Measurements from ENCODE around the gene FMN2.

Gene FMN2

DNA sequence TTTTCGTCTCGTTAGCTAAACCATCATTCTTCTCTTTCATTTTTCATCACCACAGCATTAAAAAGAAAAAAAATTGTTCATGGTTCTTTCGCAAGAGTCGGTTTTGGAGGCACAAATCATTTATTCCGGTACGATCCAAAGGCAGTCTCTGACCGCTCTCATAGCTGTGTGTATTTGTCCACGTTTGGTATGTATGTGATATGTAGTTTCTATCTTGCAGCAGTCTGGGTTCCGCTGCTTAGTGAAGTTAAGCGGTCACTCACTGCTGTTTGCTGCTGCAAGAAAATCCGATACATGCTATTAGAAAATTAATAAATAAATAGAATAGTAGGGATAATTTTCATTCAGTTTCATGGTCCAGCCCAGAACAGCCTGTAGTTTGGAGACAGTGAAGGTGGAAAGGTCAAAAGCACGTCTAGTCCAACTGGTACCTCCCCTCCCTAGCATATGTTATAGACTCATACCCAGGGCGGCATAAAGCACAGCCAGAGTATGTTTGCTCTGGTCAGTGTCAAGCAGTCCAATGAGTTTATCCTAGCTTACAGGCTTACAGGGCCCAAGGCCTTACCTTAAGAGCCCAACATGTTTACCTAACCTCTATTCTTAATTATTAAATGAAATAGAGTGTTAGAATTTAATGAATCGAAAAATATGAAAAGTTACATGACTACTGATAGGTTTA is 2.5 kb downstream of the FMN2 start:
- TF ChIP-seq CTCF (IDR thresholded peaks at IDR 0.05; ENCODE audit: extremely low read depth, insufficient read depth, missing control alignments) = no peak
- DNase-seq (ENCODE audit: low spot score) = no peak
- in situ Hi-C loops (cut with MboI; ENCODE audit: low pct_unique_long_range_greater_than_20kb, low sequenced_read_pairs, unreplicated experiment) = no loop called here

- DNase-seq (ENCODE audit: low spot score) = no peak
- TF ChIP-seq CTCF (IDR thresholded peaks at IDR 0.05; ENCODE audit: extremely low read depth, insufficient read depth, missing control alignments) = no peak
- in situ Hi-C loops (cut with MboI; ENCODE audit: low pct_unique_long_range_greater_than_20kb, low sequenced_read_pairs, unreplicated experiment) = no loop called here
Measured at GRCh38 chr1:240096974-240097373, 5.3 kb downstream of the FMN2 start.

DNA sequence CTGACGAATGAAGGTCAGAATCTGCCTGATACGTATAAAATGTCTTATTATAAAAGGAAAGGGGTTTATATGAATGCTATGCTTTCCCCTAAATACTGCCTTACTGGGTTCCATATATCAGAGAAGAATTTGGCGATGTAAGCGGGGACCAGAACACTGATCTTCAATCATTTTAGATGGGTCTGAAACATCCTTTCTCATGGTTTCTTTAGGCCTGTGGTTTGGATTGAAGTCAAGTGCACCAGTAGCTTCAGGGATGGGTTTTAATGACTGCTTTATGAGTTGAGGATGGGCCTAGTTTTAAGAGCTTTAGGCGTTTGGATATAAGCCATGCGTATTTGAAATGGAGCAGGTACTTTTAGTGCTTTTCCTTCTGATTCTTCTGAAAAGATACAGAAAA is 6.9 kb downstream of the FMN2 start:
- in situ Hi-C loops (cut with MboI; ENCODE audit: low pct_unique_long_range_greater_than_20kb, low sequenced_read_pairs, unreplicated experiment) = no loop called here
- no peak for DNase-seq (ENCODE audit: low spot score)
- no peak for TF ChIP-seq CTCF (IDR thresholded peaks at IDR 0.05; ENCODE audit: extremely low read depth, insufficient read depth, missing control alignments)

- in situ Hi-C loops (cut with MboI; ENCODE audit: low pct_unique_long_range_greater_than_20kb, low sequenced_read_pairs, unreplicated experiment) = no loop called here
- TF ChIP-seq CTCF (IDR thresholded peaks at IDR 0.05; ENCODE audit: extremely low read depth, insufficient read depth, missing control alignments) = no peak
- DNase-seq (ENCODE audit: low spot score) = no peak
Measured at GRCh38 chr1:240099329-240099728, 7.6 kb downstream of the FMN2 start.

GRCh38 chr1:240099748-240100147 is 8.1 kb downstream of the FMN2 start:
- in situ Hi-C loops (cut with MboI; ENCODE audit: low pct_unique_long_range_greater_than_20kb, low sequenced_read_pairs, unreplicated experiment) = no loop called here
- TF ChIP-seq CTCF (IDR thresholded peaks at IDR 0.05; ENCODE audit: extremely low read depth, insufficient read depth, missing control alignments) = no peak
- no peak for DNase-seq (ENCODE audit: low spot score)

GRCh38 chr1:240100371-240100934 is 8.8 kb downstream of the FMN2 start:
- TF ChIP-seq CTCF (IDR thresholded peaks at IDR 0.05; ENCODE audit: extremely low read depth, insufficient read depth, missing control alignments) = no peak

More at GRCh38 chr1:240100371-240100934, 8.8 kb downstream of the FMN2 start:
- in situ Hi-C loops (cut with MboI; ENCODE audit: low pct_unique_long_range_greater_than_20kb, low sequenced_read_pairs, unreplicated experiment) = no loop called here
- DNase-seq (ENCODE audit: low spot score) = no peak
